AG04450 (cell line): ENCODE measurements around the gene AP5Z1. TPM values are rescaled to one million over a fixed set of nuclear protein-coding genes. Genes with fewer than 3 reads are reported as not detected.

Source experiments
- CTCF ChIA-PET: fragments of 300-600, 350-600 bp; formaldehyde crosslinking; extraction: SDS; loops from one replicate; lab custom pipeline; 2022; ENCODE audit warnings: antibody characterized with exemption, inconsistent platforms; lab: Charles Lee
- POLR2A ChIA-PET: fragments of 350-600 bp; formaldehyde crosslinking; extraction: SDS; loops from one replicate; lab custom pipeline; 2021; ENCODE audit warnings: antibody characterized with exemption, inconsistent platforms; lab: Yijun Ruan, JAX
- DNase-seq: peaks from one replicate; pipeline ENCODE4 v3.0.0-alpha.2; 2011; ENCODE audit warnings: low read depth, low spot score
- H3K27ac ChIP-seq: one replicate; pipeline ENCODE4 v1.5.1; 2012; ENCODE audit warnings: low read depth, low read length, control low read depth
- H3K27me3 ChIP-seq: one replicate; pipeline ENCODE4 v1.6.0; 2012; ENCODE audit warnings: low read length; ENCODE audit not compliant: control insufficient read depth, insufficient read depth
- H3K4me3 ChIP-seq: 2 replicates; pipeline ENCODE4 v1.5.1; 2011; ENCODE audit warnings: mild to moderate bottlenecking, low read depth, low read length, control low read depth
- H3K9me3 ChIP-seq: 2 replicates; pipeline ENCODE4 v1.5.1; 2012; ENCODE audit warnings: low read length; ENCODE audit not compliant: control insufficient read depth, insufficient read depth
- polyA plus RNA-seq: library from polyadenylated mRNA; depleted of rRNA; stranded (reverse); fragments of >200 nt; gene quantifications from 2 replicates; pipeline ENCODE4 v1.2.3, GENCODE V29; 2011
- TF ChIP-seq, protein P1 (sequence below): IDR thresholded peaks from 2 replicates; pipeline ENCODE4 v1.5.1; 2011; ENCODE audit warnings: low read depth, low read length, control low read depth, inconsistent platforms

AP5Z1 gene
- polyA plus RNA-seq, 1 experiment: 12.6 TPM

DNA sequence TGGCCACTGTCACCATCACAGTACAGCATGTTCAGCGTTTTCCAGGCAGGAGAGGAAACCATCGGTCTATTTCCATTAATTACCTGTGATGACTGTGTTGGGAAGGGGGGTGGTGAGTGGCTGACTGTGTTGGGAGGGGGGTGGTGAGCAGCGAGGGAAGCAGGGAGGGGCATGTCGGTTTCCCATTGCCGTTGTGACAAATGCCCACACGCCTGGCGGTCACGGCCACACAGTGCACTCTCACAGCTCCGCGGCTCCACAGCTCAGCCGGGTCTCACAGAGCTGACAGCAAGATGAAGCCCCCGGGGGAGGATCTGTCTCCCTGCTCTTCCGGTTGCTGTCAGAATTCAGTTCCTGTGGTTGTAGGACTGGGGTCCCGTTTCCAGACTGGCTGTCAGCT is 39.0 kb downstream of the AP5Z1 start:
- no peak for DNase-seq
- H3K4me3 ChIP-seq: no peak overlapping the region
- H3K9me3 ChIP-seq: peaks cover 3% of the 10 kb centered on the region
- no peak overlapping the region for H3K27ac ChIP-seq
- TF ChIP-seq, protein P1, sequence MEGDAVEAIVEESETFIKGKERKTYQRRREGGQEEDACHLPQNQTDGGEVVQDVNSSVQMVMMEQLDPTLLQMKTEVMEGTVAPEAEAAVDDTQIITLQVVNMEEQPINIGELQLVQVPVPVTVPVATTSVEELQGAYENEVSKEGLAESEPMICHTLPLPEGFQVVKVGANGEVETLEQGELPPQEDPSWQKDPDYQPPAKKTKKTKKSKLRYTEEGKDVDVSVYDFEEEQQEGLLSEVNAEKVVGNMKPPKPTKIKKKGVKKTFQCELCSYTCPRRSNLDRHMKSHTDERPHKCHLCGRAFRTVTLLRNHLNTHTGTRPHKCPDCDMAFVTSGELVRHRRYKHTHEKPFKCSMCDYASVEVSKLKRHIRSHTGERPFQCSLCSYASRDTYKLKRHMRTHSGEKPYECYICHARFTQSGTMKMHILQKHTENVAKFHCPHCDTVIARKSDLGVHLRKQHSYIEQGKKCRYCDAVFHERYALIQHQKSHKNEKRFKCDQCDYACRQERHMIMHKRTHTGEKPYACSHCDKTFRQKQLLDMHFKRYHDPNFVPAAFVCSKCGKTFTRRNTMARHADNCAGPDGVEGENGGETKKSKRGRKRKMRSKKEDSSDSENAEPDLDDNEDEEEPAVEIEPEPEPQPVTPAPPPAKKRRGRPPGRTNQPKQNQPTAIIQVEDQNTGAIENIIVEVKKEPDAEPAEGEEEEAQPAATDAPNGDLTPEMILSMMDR: no peak
- CTCF ChIA-PET: no interaction called here
- POLR2A ChIA-PET: no interaction called here
- peaks cover 8% of the 10 kb centered on the region for H3K27me3 ChIP-seq

DNA sequence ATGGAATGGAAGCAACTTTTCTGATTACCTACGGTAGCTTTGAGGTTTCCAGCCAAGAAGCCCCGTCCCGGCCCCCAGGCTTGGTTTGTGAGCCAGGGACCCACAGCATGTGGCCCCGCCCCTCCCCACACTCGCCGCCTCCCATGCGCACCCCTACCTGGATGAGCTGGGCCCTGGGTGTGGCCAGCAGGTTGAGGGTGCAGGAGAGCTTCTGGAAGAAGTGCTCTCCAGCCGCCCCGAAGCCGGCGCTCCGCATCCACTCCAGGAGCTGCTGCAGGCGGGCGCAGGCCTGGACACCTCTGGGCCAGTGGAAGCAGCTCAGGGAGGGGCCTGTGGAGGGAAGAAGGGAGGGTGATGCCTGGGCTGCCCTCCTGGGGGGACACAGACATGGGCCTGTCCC is 39.7 kb downstream of the AP5Z1 start:
- H3K27ac ChIP-seq: no peak overlapping the region
- H3K27me3 ChIP-seq: peaks cover 14% of the 10 kb centered on the region
- peaks cover 3% of the 10 kb centered on the region for H3K9me3 ChIP-seq
- ChIA-PET POLR2A (no interaction called here), CTCF (no interaction called here)
- TF ChIP-seq, protein P1: no peak
- H3K4me3 ChIP-seq: no peak overlapping the region
- no peak for DNase-seq

DNA sequence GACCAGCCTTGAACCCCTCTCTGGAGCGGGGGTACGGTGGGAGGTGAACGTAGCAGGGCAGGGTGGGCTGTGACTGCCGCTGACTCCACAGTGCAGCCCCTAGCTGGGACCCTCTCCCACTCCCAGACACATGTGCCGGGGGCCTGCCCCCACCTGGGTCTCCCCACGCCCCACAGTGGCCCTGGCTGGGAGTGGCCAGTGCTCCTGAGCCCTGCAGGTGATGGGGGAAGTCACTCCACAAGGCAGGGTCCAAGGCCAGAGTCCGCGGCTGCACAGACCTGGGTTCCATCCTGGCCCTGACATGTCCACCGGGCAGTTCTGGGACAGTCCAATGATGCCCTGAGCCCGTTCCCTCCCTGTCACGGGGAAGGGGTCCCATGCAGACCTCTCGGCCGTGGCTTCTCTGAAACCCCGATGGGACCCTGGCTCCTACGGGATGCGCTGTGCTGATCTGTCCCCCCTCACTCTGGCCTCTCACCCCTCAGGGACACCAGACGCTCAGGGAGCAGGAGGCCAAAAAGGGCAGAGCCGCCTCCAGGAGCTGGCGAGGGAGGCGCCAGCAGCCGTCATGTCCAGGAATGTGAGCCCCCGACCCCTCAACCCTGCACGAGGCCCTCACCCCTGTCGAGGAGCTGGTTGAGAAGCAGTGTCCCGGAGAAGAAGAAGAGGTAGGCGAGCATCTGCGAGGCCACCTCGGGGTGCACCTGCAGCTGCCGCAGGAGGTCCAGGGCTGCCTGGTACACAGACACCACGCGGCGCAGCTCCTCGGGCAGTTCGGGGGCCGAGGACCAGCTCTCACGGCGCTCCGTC is 40.4 kb downstream of the AP5Z1 start:
- TF ChIP-seq, protein P1: no peak
- peaks cover 16% of the 10 kb centered on the region for H3K27me3 ChIP-seq
- no peak for DNase-seq
- ChIA-PET CTCF (no interaction called here), POLR2A (no interaction called here)
- no peak overlapping the region for H3K27ac ChIP-seq
- H3K9me3 ChIP-seq: peaks cover 3% of the 10 kb centered on the region
- H3K4me3 ChIP-seq: no peak overlapping the region

DNA sequence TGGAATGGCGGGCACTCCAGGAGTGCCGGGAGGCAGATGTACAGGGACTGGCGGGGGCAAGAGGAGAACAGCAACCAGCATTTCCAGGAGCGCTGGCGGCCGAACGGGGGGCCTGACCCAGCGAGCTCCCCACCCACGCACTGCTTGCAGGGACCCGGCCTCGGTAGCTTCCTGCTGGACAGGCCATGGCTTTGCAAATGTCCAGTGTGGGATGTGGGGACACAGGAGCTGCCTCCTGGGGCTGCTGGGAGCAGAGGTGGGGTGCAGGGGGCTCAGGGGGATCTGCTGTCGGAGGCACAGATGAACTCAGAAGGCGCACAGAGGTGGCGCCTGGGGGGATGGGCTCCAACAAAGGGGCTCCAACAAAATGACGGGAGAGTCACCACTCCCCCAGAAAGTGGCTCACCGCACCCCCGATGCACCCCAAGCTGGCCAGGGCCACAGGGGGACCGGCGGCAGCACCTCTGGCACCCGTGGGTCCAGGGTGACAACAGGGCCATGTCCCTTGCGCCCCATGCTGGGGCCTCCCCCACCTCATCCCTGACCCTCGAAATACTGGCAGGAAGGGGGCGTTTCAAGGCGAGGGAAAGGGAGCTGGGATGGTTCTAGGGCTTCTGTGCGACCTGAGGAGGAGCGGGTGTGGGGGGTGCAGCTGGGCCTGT is 41.1 kb downstream of the AP5Z1 start:
- no peak for DNase-seq
- Histone ChIP-seq H3K27me3 (peaks cover 16% of the 10 kb centered on the region), H3K27ac (no peak overlapping the region), H3K9me3 (peaks cover 3% of the 10 kb centered on the region), H3K4me3 (no peak overlapping the region)
- CTCF ChIA-PET: no interaction called here
- TF ChIP-seq, protein P1: no peak
- POLR2A ChIA-PET: no interaction called here
